Mammary epithelial cell (primary cell): ENCODE results near the gene PLA2G2A.

Source experiments
- CTCF ChIP-seq, 2 donors: IDR thresholded peaks in 1 of 2; conservative IDR thresholded peaks in 1 of 2; 2 replicates each; pipeline ENCODE4 v1.5.1; 2011 to 2012; ENCODE audit warnings: inconsistent platforms in 2 of 2, low read length in 2 of 2, mild to moderate bottlenecking in 2 of 2, control low read depth in 1 of 2, low read depth in 1 of 2; ENCODE audit not compliant: insufficient read depth in 1 of 2; ENCODE audit errors: extremely low read depth in 1 of 2
- EZH2 ChIP-seq: IDR thresholded peaks from 2 replicates; pipeline ENCODE4 v1.6.1; 2012; ENCODE audit warnings: low read length, inconsistent platforms, borderline replicate concordance

- TF ChIP-seq CTCF (conservative IDR thresholded peaks at IDR 0.05 in 1 of 2, IDR thresholded peaks at IDR 0.05 in 1 of 2; ENCODE audit: extremely low read depth in 1 of 2, insufficient read depth in 1 of 2, low read depth in 1 of 2, low read length in 2 of 2): no peak
- TF ChIP-seq EZH2: no peak
Measured at GRCh38 chr1:19955534-19956170, 23.8 kb downstream of the PLA2G2A start.
